GM21737 (cell line): ENCODE data around the gene NPDC1.

Source experiments
- ATAC-seq: cut with Tn5 transposase; IDR thresholded peaks from one replicate; pipeline ENCODE4 v1.9.1; 2021; ENCODE audit warnings: mild to moderate bottlenecking, moderate library complexity; ENCODE audit not compliant: unreplicated experiment

The NPDC1 gene

GRCh38 chr9:136996361-136997292, 49.4 kb downstream of the NPDC1 start, which contains the start of gene CLIC3:
Gene CLIC3 (minus strand): TSS chr9:136996568. CDS start chr9:136996543, 25 bp downstream.
- ATAC-seq, result no peak

DNA sequence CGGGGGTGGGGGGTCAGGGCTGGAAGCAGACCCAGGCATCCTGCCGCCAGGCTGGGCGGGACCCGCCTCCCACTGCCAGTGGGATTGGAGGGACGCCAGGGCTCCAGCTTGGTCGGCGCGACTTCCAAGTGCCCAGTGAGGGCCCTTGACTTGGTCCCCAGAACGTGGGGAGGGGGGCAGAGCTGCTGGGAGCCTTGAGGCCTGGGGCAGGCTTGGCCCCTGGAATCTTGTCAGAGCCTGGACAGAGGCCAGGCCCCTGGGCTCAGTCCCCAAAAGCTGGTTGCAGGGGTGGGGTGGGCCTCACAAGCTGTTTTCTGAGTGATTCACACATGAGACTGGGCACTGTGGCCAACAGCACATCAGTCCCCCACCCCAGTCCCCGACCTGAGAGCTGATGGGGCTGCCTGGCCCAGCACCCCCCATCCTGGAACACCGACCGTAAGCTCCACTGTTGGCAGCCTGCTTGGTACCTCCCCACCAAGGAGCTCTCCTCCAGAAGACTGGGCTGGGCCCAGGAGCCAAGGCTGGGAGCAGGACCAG, 50.1 kb downstream of the NPDC1 start:
- ATAC-seq, result no peak

- no peak for ATAC-seq
Observed at GRCh38 chr9:136995362-136995761, 50.6 kb downstream of the NPDC1 start.

DNA sequence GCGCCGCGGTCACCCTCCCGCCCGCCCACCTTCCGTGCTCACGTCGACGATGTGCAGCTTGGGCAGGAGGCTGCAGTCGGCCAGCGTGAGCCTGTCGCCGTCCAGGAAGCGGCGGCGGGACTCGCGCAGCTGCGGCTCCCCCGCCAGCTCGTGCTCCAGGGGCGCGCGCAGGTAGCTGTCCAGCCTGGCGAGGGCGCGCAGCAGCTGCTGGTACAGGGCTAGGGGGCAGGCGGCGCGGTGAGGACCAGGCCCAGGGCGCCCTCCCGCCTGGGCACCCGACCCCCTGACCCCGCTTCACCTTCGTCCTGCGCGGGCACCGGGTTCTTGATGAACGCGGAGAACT, 51.1 kb downstream of the NPDC1 start:
- ATAC-seq, result no peak

GRCh38 chr9:136994180-136994887, 51.6 kb downstream of the NPDC1 start:
- ATAC-seq, result no peak

- ATAC-seq, result no peak
Observed at GRCh38 chr9:136992819-136993369, 53.1 kb downstream of the NPDC1 start.

DNA sequence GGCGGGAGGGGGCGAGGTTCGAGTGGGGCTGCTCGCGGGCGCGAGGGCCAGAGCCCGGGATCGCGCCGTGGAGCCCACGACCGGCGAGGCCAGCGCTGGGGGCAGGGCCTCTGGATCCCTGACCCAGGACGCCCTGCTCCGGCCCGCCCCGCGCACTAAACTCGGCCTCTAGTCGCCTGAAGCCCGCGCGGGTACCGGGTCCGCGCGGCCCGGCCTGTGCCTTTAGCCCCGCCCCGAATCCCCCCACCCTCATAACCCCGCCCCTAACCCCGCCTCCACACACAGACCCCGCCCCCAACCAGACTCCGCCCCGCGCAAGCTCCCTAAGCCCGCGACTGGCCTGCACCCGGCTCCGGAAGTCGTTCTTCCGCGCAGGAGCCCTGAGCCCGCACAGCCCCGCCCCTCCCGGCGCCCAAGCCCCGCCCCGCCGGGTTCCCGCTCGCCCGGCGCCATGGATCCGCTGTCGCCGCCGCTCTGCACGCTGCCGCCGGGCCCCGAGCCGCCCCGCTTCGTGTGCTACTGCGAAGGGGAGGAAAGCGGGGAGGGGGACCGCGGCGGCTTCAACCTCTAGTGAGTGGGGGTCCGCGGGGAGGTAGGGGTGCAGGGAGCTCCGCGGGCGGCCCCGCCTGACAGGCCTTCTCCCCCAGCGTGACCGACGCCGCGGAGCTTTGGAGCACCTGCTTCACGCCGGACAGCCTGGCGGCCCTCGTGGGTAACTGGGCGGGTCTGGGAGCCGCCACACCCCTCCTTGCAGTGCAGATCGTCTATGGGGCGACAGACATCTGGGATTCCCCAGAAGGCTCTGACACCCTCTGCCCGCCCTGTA, 53.8 kb downstream of the NPDC1 start, which contains the start of gene PAXX:
PAXX (plus strand) TSS at position 430 of the 826 bp plus-strand sequence; CDS start at position 452, 22 bp downstream.
- peak; percentile 76 for ATAC-seq

DNA sequence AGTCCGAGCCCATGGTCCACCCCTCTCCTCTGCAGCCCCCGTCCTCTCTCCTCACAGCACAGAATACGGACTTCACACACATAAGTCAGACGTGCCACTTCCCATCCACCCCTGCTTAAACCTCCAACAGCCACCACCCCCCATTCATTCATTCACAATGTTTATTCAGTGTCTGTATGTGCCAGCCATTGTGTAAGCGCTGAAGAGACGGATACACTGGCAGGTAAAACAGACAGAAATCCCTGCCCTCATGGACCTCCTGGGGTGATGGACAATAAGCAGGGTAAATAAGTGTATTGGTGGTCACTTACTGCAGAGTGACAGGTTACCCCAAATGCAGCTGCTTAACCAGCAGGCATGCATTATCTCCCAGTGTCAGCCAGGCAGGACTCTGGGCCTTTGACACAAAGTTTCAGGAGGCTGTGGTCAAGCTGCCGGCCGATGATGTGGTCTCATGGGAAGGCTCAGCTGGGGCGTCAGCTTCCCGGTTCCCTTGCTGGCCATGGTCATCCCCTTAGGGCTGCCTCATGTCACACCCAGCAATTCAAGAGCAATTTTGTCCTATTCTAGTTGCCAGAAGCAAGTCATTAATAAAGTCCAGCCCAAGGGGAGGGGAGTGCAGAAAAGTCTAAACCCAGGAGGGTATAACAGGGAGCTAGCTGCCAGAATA, 55.6 kb downstream of the NPDC1 start:
- ATAC-seq, result no peak
